Heart right ventricle (tissue), 16 donors: ENCODE data around the gene NDUFS6. TPM values are rescaled to one million over a fixed set of nuclear protein-coding genes. Genes with fewer than 3 reads are reported as not detected.

Source experiments
- ATAC-seq, 8 donors: fragments of 200-7000 bp; cut with Tn5 transposase; one replicate each; pipeline ENCODE4 v1.9.1; 2020; ENCODE audit warnings: mild to moderate bottlenecking in 8 of 8, moderate library complexity in 8 of 8, moderate number of reproducible peaks in 1 of 8
- DNase-seq, 2 donors: peaks; one replicate each; pipeline ENCODE4 v3.0.0-alpha.2; 2020
- H3K27ac ChIP-seq, 10 donors: fragments of 200-600 bp; sonication (generic) in 2 of 10; one replicate each; pipeline versions ENCODE4 v1.5.0 to v1.8.0; 2020 to 2022; ENCODE audit warnings: mild to moderate bottlenecking in 3 of 10
- H3K27me3 ChIP-seq, 7 donors: fragments of 200-600 bp; one replicate each; pipeline ENCODE4 v1.8.0; 2021 to 2022; ENCODE audit warnings: mild to moderate bottlenecking in 2 of 7
- H3K36me3 ChIP-seq, 9 donors: fragments of 200-600 bp; sonication (generic) in 1 of 9; one replicate each; pipeline versions ENCODE4 v1.5.0 to v1.8.0; 2020 to 2022; ENCODE audit warnings: mild to moderate bottlenecking in 2 of 9
- H3K4me1 ChIP-seq, 9 donors: fragments of 200-600 bp; sonication (generic) in 1 of 9; one replicate each; pipeline versions ENCODE4 v1.5.0 to v1.8.0; 2020 to 2022; ENCODE audit warnings: mild to moderate bottlenecking in 4 of 9
- H3K4me3 ChIP-seq, 10 donors: fragments of 200-600 bp; sonication (generic) in 2 of 10; one replicate each; pipeline versions ENCODE4 v1.5.0 to v1.8.0; 2020 to 2022; ENCODE audit warnings: mild to moderate bottlenecking in 7 of 10, moderate library complexity in 2 of 10
- H3K9me3 ChIP-seq, 11 donors: fragments of 200-600 bp in 10 of 11; sonication (generic) in 2 of 11; one replicate each; pipeline versions ENCODE4 v1.5.0 to v1.8.0; 2013 to 2022; ENCODE audit warnings: mild to moderate bottlenecking in 2 of 11, control low read depth in 1 of 11, moderate library complexity in 1 of 11
- WGBS, 2 donors: extraction: QIAGEN DNeasy Blood & Tissue Kit; methylation state at CpG; one replicate each; pipeline ENCODE4 v1.1.7; 2013; ENCODE audit warnings: inconsistent platforms in 1 of 2; 5-methylcytosine and 5-hydroxymethylcytosine counted together
- intact Hi-C, 10 donors: fragments of 100-400 bp; cut with DNase I; formaldehyde crosslinking; loops; one replicate each; pipeline versions ENCODE4 v1.11.1 to v1.14.2; 2022
- polyA plus RNA-seq, 2 donors: library from polyadenylated mRNA; stranded (reverse); fragments of 200-250 nt; gene quantifications; one replicate each; pipeline ENCODE4 v1.2.3, GENCODE V29; 2013
- total RNA-seq, 10 donors: library from RNA; stranded (reverse); fragmentation: NEBNext Ultra II Directional in 3 of 10; extraction: Animal tissue kit (Norgen Biotek cat#: 25700) in 3 of 10; gene quantifications; one replicate each; pipeline versions ENCODE4 v1.2.1 to v1.2.4, GENCODE V29; 2021 to 2023
- TF ChIP-seq, protein P1 (sequence below), 9 donors: fragments of 200-600 bp; sonication (generic) in 2 of 9; IDR thresholded peaks; one replicate each; pipeline versions ENCODE4 v1.5.0 to v1.8.0; 2021 to 2022; ENCODE audit warnings: antibody characterized with exemption in 9 of 9, mild to moderate bottlenecking in 5 of 9, moderate library complexity in 1 of 9
- donor health status: Arrhythmogenic right ventricular cardiomyopathy.
- donor health status: ischemic (EF 13 %, LVEDD 7.1; RV severe dilation, severe dysfunction).
- donor health status: healthy with polysubstance abuse.
- donor health status: DM: no; HTN: yes; CAD: no.
- donor health status: DM: no; HTN: no; CAD: no.
- donor health status: ischemic (EF 25% LVEDD 6.9; RV normal size, moderate dysfunction).
- donor health status: ischemic (EF 25% LVEDD 5.7; RV mildly dilated, moderate dysfunction).
- donor health status: healthy.
- donor health status: DM: yes; HTN: yes; CAD: no.
- donor health status: Ischemic cardiomyopathy.
- donor health status: ischemic (EF 35%, LVEDD 5.7; RV mildly dilated, moderate dysfunction).
- donor health status: nonischemic (EF 11% LVEDD 7.7; RV severe dilation, severe dysfunction).
- donor health status: DM: yes; HTN: yes; CAD: no.
- donor health status: PGD.
- donor health status: ischemic (EF 29% LVEDD 5.4; RV normal size, mild dysfunction).
- donor health status: nonischemic (EF 23%, LVEDD 6.1; RV moderate dilation, normal function).

The NDUFS6 gene
- total and polyA plus RNA-seq, 12 donors, result 60.2 to 198 (median 87.9) TPM

DNA sequence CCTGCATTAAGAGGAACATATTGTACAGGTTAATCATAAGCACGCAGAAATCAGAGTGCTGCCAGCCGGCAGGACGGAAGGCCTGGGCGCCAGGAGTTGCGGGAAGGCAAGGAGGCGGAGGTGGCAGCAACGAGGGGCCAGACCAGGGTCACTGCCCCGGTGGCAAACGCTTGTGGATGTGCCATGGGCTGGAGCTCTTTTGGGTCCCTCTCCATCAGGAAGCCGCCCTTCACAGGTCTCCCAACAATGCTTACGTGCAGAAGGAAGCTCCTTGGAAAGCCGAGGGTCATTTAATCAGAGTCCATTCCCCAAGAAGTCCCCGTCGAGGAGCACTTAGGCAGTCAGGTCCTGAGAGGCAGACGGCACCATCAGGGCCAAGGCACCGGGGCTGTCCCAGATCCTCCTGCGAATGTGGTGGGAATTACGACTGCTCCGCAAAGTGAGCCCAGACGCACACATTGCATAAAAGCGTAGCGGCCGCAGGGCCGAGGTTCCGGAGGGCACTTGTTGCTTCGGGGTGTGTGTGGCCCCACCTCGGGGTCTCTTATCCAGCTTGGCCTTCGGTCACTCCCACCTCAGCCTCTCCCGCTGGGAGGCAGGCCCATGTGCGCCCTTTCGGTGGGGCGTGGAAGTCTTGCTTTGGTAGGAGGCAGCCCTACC, 22.1 kb upstream of the NDUFS6 start:
- Histone ChIP-seq H3K4me3 (no peak overlapping the region), H3K9me3 (peaks cover 0 to 11% (median 0%) of the 10 kb centered on the region in 11 donors), H3K4me1 (no peaks in the 10 kb centered on the region), H3K27me3 (peaks cover 0 to 2% (median 0%) of the 10 kb centered on the region in 7 donors), H3K27ac (no peak overlapping the region), H3K36me3 (no peaks in the 10 kb centered on the region)
- intact Hi-C loops, result no loop called here
- ATAC-seq (no peak), DNase-seq (no peak)
- WGBS, 2 donors, result 88 to 89% methylated on average over 32 of the region's 32 CpGs
- TF ChIP-seq, protein P1, sequence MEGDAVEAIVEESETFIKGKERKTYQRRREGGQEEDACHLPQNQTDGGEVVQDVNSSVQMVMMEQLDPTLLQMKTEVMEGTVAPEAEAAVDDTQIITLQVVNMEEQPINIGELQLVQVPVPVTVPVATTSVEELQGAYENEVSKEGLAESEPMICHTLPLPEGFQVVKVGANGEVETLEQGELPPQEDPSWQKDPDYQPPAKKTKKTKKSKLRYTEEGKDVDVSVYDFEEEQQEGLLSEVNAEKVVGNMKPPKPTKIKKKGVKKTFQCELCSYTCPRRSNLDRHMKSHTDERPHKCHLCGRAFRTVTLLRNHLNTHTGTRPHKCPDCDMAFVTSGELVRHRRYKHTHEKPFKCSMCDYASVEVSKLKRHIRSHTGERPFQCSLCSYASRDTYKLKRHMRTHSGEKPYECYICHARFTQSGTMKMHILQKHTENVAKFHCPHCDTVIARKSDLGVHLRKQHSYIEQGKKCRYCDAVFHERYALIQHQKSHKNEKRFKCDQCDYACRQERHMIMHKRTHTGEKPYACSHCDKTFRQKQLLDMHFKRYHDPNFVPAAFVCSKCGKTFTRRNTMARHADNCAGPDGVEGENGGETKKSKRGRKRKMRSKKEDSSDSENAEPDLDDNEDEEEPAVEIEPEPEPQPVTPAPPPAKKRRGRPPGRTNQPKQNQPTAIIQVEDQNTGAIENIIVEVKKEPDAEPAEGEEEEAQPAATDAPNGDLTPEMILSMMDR (IDR thresholded peaks at IDR 0.05), result no peak

DNA sequence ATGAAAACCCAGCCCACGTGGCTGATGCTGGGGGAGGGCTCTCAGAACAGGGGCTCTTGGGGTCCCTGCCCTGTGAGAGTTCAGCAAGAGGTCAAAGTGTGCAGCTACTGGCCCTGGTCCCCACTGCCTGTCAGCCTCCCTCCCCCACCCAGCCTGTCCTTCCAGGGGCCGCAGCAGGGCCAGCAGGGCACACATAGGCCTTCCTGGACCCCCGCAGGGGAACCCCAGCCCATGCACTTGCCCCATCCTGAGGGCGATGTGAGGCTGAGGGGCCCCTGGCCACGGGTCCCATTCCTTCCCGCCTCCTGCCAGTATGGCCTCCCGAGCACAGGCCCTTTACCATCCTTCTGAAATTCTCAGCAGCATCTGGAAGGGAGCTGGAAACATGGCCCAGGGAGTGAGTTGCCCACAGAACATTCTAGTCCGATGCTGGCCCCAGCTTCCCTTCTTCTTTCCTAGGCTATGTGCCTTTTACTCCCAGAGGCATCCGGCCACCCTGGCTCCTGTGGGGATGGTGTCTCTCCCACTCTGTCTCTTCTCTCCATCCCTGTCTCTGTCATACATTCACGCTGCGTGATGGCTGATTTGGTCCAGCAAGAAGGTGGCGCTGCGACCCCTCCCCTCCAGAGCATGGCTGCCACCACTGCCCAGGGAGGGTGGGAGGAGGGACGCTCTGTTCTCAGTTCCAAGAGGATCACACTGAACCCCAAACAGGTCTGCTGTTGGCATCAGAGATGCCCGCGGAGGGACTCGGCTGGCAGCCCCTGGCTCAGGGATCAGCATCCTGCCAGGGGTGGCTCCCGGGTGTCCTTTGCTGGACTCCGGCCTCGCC, 21.2 kb upstream of the NDUFS6 start:
- no peak for DNase-seq
- Histone ChIP-seq H3K27ac (no peak overlapping the region), H3K27me3 (peaks cover 0 to 5% (median 0%) of the 10 kb centered on the region in 7 donors), H3K4me1 (no peaks in the 10 kb centered on the region), H3K4me3 (no peak overlapping the region), H3K9me3 (peaks cover 0 to 9% (median 0%) of the 10 kb centered on the region in 11 donors), H3K36me3 (no peaks in the 10 kb centered on the region)
- intact Hi-C loops, result no loop called here
- TF ChIP-seq, protein P1 (IDR thresholded peaks at IDR 0.05), result no peak
- ATAC-seq, result no peak
- 81 to 85% methylated on average over 19 to 20 of the region's 20 CpGs for WGBS, 2 donors

DNA sequence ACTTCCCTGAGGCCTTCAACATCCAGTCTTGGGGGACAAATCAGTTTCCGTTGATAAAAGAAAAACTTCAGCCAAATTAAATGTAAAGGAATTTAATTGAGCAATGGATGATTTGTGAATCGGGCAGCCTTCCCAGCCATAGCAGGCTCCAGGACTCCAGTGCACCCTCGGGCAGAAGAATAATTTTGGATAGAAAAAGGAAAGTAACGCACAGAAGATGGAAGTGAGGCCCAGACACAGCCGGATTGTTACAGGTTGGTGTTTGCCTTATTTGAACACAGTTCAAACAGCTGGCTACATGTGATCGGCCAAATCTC, 20.6 kb upstream of the NDUFS6 start:
- no peak for DNase-seq
- Histone ChIP-seq H3K4me3 (no peak overlapping the region), H3K4me1 (no peaks in the 10 kb centered on the region), H3K36me3 (no peaks in the 10 kb centered on the region), H3K9me3 (peaks cover 0 to 3% (median 0%) of the 10 kb centered on the region in 11 donors), H3K27ac (no peak overlapping the region), H3K27me3 (peaks cover 0 to 5% (median 0%) of the 10 kb centered on the region in 7 donors)
- TF ChIP-seq, protein P1 (IDR thresholded peaks at IDR 0.05), result no peak
- intact Hi-C loops, result no loop called here
- 54 to 61% methylated on average over 6 of the region's 6 CpGs for WGBS, 2 donors
- no peak for ATAC-seq

DNA sequence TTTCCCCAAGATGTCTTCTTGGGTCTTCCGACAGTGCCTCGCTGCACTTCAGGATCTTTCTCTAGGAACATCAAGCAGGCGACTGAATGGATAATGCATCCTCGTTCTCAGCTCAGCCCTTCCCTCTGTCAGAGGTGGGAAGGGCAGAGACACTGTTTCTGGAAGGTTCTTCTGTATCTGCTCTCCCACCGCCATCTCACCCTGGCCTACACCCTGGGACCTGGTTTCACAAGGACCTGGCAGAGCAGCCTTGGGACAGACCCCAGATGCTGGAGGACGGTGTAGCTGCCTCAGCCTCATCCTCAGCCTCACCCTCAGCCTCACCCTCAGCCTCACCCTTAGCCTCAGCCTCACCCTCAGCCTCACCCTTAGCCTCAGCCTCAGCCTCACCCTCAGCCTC, 20.1 kb upstream of the NDUFS6 start:
- TF ChIP-seq, protein P1 (IDR thresholded peaks at IDR 0.05), result no peak
- H3K4me1 ChIP-seq, result no peaks in the 10 kb centered on the region
- WGBS, 2 donors, result 87 to 91% methylated on average over 6 of the region's 6 CpGs
- no peaks in the 10 kb centered on the region for H3K36me3 ChIP-seq
- H3K27me3 ChIP-seq, result peaks cover 0 to 6% (median 0%) of the 10 kb centered on the region in 7 donors
- intact Hi-C loops, result no loop called here
- DNase-seq, result no peak
- H3K9me3 ChIP-seq, result no peaks in the 10 kb centered on the region
- ATAC-seq, result no peak
- H3K4me3 ChIP-seq, result no peak overlapping the region
- no peak overlapping the region for H3K27ac ChIP-seq
